Mesendoderm (in vitro differentiated cells): ENCODE results near the gene NFIC.
"Not testable (repeated sequence)": the region's sequence is repeated elsewhere in the genome, so short reads cannot be mapped to it uniquely, and the experiment has no call there.

ENCODE experiments used
- DNase-seq: peaks from one replicate; pipeline ENCODE4 v3.0.0; 2013
- H2AK5ac ChIP-seq: 2 replicates; pipeline ENCODE4 v1.6.1; 2013; ENCODE audit warnings: low read length, inconsistent platforms
- H2BK120ac ChIP-seq: 2 replicates; pipeline ENCODE4 v1.6.1; 2013; ENCODE audit warnings: low read depth, mild to moderate bottlenecking, low read length, moderate library complexity, mixed read lengths
- H2BK15ac ChIP-seq: replicated peaks from 2 replicates; pipeline ENCODE4 v1.6.1; 2013; ENCODE audit warnings: low read depth, mild to moderate bottlenecking, moderate library complexity
- H2BK5ac ChIP-seq: 2 replicates; pipeline ENCODE4 v1.6.1; 2013; ENCODE audit warnings: low read length, inconsistent platforms
- H3K18ac ChIP-seq: 2 replicates; pipeline ENCODE4 v1.6.1; 2013; ENCODE audit warnings: mild to moderate bottlenecking, low read length, mixed read lengths
- H3K23ac ChIP-seq: one replicate; pipeline ENCODE4 v1.6.1; 2013; ENCODE audit warnings: low read length
- H3K27ac ChIP-seq: 2 replicates; pipeline ENCODE4 v1.5.1; 2013; ENCODE audit warnings: low read depth, mild to moderate bottlenecking, inconsistent platforms, low read length, moderate library complexity
- H3K27me3 ChIP-seq: 2 replicates; pipeline ENCODE4 v1.6.1; 2013; ENCODE audit warnings: low read length, control low read depth, mild to moderate bottlenecking, inconsistent platforms; ENCODE audit not compliant: insufficient read depth, poor library complexity
- H3K36me3 ChIP-seq: 2 replicates; pipeline ENCODE4 v1.6.1; 2013; ENCODE audit warnings: low read length, inconsistent platforms; ENCODE audit not compliant: control insufficient read depth, insufficient read depth
- H3K4ac ChIP-seq: one replicate; pipeline ENCODE4 v1.6.1; 2013; ENCODE audit warnings: low read depth, mild to moderate bottlenecking, low read length, moderate library complexity
- H3K4me1 ChIP-seq: 2 replicates; pipeline ENCODE4 v1.6.1; 2013; ENCODE audit warnings: low read depth, low read length, inconsistent platforms; ENCODE audit not compliant: control insufficient read depth
- H3K4me2 ChIP-seq: 2 replicates; pipeline ENCODE4 v1.6.1; 2013; ENCODE audit warnings: low read length
- H3K4me3 ChIP-seq: 2 replicates; pipeline ENCODE4 v1.5.1; 2013; ENCODE audit warnings: mild to moderate bottlenecking, low read length
- H3K56ac ChIP-seq: one replicate; pipeline ENCODE4 v1.6.1; 2013; ENCODE audit warnings: low read length
- H3K79me1 ChIP-seq: 2 replicates; pipeline ENCODE4 v1.6.1; 2013; ENCODE audit warnings: low read length, inconsistent platforms
- H3K79me2 ChIP-seq: 2 replicates; pipeline ENCODE4 v1.6.1; 2013; ENCODE audit warnings: mild to moderate bottlenecking, low read length; ENCODE audit not compliant: control insufficient read depth, insufficient read depth
- H3K9ac ChIP-seq: 2 replicates; pipeline ENCODE4 v1.6.1; 2013; ENCODE audit warnings: low read length, inconsistent platforms
- H4K5ac ChIP-seq: one replicate; pipeline ENCODE4 v1.6.1; 2013; ENCODE audit warnings: low read length
- H4K8ac ChIP-seq: one replicate; pipeline ENCODE4 v1.6.1; 2013; ENCODE audit warnings: low read depth, mild to moderate bottlenecking, control low read depth, low read length, moderate library complexity
- WGBS: extraction: QIAGEN DNeasy Blood & Tissue Kit; methylation state at CpG from one replicate; pipeline ENCODE4 v1.1.7; 2013; ENCODE audit warnings: low lambda C conversion rate, missing lambda C conversion rate; ENCODE audit not compliant: insufficient coverage; ENCODE audit errors: extremely low coverage; 5-methylcytosine and 5-hydroxymethylcytosine counted together

The NFIC gene

DNA sequence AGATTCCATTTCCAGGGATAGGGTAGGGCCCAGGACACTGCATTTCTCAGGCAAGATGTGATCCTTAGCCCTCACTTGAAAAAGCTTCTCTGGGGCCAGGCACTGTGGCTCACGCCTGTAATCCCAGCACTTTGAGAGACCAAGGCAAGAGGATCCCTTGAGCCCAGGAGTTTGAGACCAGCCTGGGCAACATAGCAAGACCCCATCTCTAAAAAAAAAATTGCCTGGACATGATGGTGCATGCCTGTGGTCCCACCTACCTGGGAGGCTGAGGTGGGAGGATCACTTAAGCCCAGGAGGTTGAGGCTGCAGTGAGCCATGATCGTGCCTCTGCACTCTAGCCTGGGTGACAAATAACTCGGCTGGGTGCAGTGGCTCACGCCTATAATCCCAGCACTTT, 80.3 kb downstream of the NFIC start:
- not testable (repeated sequence) for H3K9ac ChIP-seq, H3K4me3 ChIP-seq, H3K4ac ChIP-seq, H3K23ac ChIP-seq, H3K56ac ChIP-seq, H3K4me2 ChIP-seq, H2BK15ac ChIP-seq, H3K27ac ChIP-seq, H3K79me2 ChIP-seq, H2AK5ac ChIP-seq, H2BK5ac ChIP-seq, H3K36me3 ChIP-seq, H3K18ac ChIP-seq, H4K8ac ChIP-seq, H3K4me1 ChIP-seq, DNase-seq, H3K27me3 ChIP-seq, H4K5ac ChIP-seq, H3K79me1 ChIP-seq, H2BK120ac ChIP-seq
- WGBS = no CpG with 5 or more reads among the region's 4 CpGs

- Histone ChIP-seq H2BK15ac (no peak overlapping the region), H3K79me2 (no peaks in the 10 kb centered on the region), H4K5ac (no peak overlapping the region), H3K9ac (no peak overlapping the region), H3K4me1 (peaks cover 5% of the 10 kb centered on the region), H3K79me1 (no peaks in the 10 kb centered on the region), H3K56ac (no peak overlapping the region), H3K23ac (no peak overlapping the region), H3K4ac (no peak overlapping the region), H3K27ac (no peak overlapping the region), H3K36me3 (no peaks in the 10 kb centered on the region), H3K27me3 (no peaks in the 10 kb centered on the region), H3K4me3 (no peak overlapping the region), H4K8ac (no peak overlapping the region), H3K18ac (no peak overlapping the region), H3K4me2 (no peak overlapping the region), H2BK5ac (no peak overlapping the region), H2BK120ac (no peak overlapping the region), H2AK5ac (no peak overlapping the region)
- WGBS = no CpG with 5 or more reads among the region's 28 CpGs
- DNase-seq = no peak
Measured at GRCh38 chr19:3448616-3449334, 82.4 kb downstream of the NFIC start.

GRCh38 chr19:3450796-3451411, 84.5 kb downstream of the NFIC start:
- H3K9ac ChIP-seq = no peak overlapping the region
- WGBS = no CpG with 5 or more reads among the region's 12 CpGs
- no peaks in the 10 kb centered on the region for H3K79me2 ChIP-seq
- no peaks in the 10 kb centered on the region for H3K79me1 ChIP-seq
- no peak overlapping the region for H3K18ac ChIP-seq
- H3K4me2 ChIP-seq = no peak overlapping the region
- no peak overlapping the region for H4K5ac ChIP-seq
- H3K4ac ChIP-seq = no peak overlapping the region
- H3K27me3 ChIP-seq = no peaks in the 10 kb centered on the region
- H2BK120ac ChIP-seq = no peak overlapping the region
- H3K23ac ChIP-seq = no peak overlapping the region
- no peaks in the 10 kb centered on the region for H3K36me3 ChIP-seq
- no peak overlapping the region for H2BK5ac ChIP-seq
- no peak overlapping the region for H2AK5ac ChIP-seq
- no peaks in the 10 kb centered on the region for H3K4me1 ChIP-seq
- H3K27ac ChIP-seq = no peak overlapping the region
- no peak overlapping the region for H4K8ac ChIP-seq
- H3K56ac ChIP-seq = no peak overlapping the region
- H2BK15ac ChIP-seq = no peak overlapping the region
- no peak overlapping the region for H3K4me3 ChIP-seq
- no peak for DNase-seq

- H4K8ac ChIP-seq = no peak overlapping the region
- H3K4me2 ChIP-seq = no peak overlapping the region
- H3K27me3 ChIP-seq = no peaks in the 10 kb centered on the region
- H3K27ac ChIP-seq = no peak overlapping the region
- no peaks in the 10 kb centered on the region for H3K79me1 ChIP-seq
- H2BK15ac ChIP-seq = no peak overlapping the region
- no peak overlapping the region for H3K18ac ChIP-seq
- H3K4ac ChIP-seq = no peak overlapping the region
- H2BK5ac ChIP-seq = no peak overlapping the region
- no peaks in the 10 kb centered on the region for H3K4me1 ChIP-seq
- H3K79me2 ChIP-seq = no peaks in the 10 kb centered on the region
- H3K4me3 ChIP-seq = no peak overlapping the region
- H2AK5ac ChIP-seq = no peak overlapping the region
- no peaks in the 10 kb centered on the region for H3K36me3 ChIP-seq
- H2BK120ac ChIP-seq = no peak overlapping the region
- DNase-seq = no peak
- no CpG with 5 or more reads among the region's 10 CpGs for WGBS
- no peak overlapping the region for H4K5ac ChIP-seq
- H3K56ac ChIP-seq = no peak overlapping the region
- H3K23ac ChIP-seq = no peak overlapping the region
- no peak overlapping the region for H3K9ac ChIP-seq
Measured at GRCh38 chr19:3451451-3451866, 85.1 kb downstream of the NFIC start.

DNA sequence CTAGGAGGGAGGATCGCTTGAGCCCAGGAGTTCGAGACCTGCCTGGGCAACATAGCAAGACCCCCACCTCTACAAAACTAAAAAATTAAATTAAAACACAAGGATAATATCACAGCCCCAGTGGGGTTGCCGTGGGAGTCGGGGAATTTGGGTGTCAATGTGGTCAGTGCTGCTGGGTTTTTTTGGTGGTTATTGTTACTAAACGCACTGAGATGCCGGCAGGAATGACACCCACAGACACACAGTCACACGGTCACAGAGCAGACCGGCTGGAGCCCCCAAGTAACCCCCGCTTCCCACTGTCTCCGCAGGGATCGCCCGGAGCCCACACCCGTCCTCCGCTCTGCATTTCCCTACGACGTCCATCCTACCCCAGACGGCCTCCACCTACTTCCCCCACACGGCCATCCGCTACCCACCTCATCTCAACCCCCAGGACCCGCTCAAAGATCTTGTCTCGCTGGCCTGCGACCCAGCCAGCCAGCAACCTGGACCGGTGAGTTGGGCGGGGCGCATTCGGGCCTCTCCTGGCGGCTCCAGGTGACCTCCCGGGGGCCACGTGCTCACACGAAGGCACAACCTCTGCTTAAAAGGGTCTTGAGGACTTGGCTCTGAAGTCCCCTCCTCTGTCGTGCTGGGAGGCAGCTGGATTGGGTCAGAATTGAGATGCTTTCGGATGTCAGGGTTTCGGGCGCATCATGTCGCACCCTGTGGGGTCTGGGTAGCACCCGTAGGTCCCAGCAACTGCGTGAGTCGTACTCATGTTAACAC, 86.0 kb downstream of the NFIC start:
- no peak overlapping the region for H2BK5ac ChIP-seq
- no peak for DNase-seq
- H2BK15ac ChIP-seq = no peak overlapping the region
- H3K9ac ChIP-seq = no peak overlapping the region
- H2AK5ac ChIP-seq = no peak overlapping the region
- no peaks in the 10 kb centered on the region for H3K79me1 ChIP-seq
- no peaks in the 10 kb centered on the region for H3K36me3 ChIP-seq
- WGBS = no CpG with 5 or more reads among the region's 38 CpGs
- H4K8ac ChIP-seq = no peak overlapping the region
- no peak overlapping the region for H3K4me2 ChIP-seq
- H3K79me2 ChIP-seq = no peaks in the 10 kb centered on the region
- H3K56ac ChIP-seq = peak overlapping the region; percentile 25
- H3K18ac ChIP-seq = no peak overlapping the region
- H3K23ac ChIP-seq = no peak overlapping the region
- no peak overlapping the region for H4K5ac ChIP-seq
- H3K4ac ChIP-seq = no peak overlapping the region
- no peaks in the 10 kb centered on the region for H3K27me3 ChIP-seq
- H3K4me1 ChIP-seq = no peaks in the 10 kb centered on the region
- H3K4me3 ChIP-seq = no peak overlapping the region
- no peak overlapping the region for H3K27ac ChIP-seq
- H2BK120ac ChIP-seq = no peak overlapping the region
